Spleen (tissue), 7 donors: ENCODE measurements around the gene GSX1.

Experiments used
- POLR2A ChIP-seq, 3 donors: fragments of 450-650 bp; IDR thresholded peaks; one replicate each; pipeline ENCODE4 v1.5.1; 2017; ENCODE audit warnings: antibody characterized with exemption in 3 of 3, mild to moderate bottlenecking in 1 of 3
- POLR2AphosphoS5 ChIP-seq, 3 donors: sonication (generic); formaldehyde crosslinking; IDR thresholded peaks; one replicate each; pipeline ENCODE4 v1.5.1; 2017; ENCODE audit warnings: antibody characterized with exemption in 3 of 3
- TF ChIP-seq, protein P1 (sequence below), 11 experiments: fragments of 200-600 bp in 7 of 11; fragments of 450-650 bp in 4 of 11; sonication (generic) in 4 of 11; IDR thresholded peaks in 8 of 11; conservative IDR thresholded peaks in 3 of 11; 1 replicate in 7 of 11; 2 replicates in 4 of 11; pipeline versions ENCODE4 v1.4.0 to v1.8.0; 2016 to 2021; ENCODE audit warnings: antibody characterized with exemption in 11 of 11, inconsistent platforms in 4 of 11, mild to moderate bottlenecking in 1 of 11
- donor health status: DM: no; HTN: no; CAD: no; lungs with moderate emphysema.
- donor health status: DM: no; HTN: no; CAD: no.
- donor health status: DM: no; HTN: no; CAD: no.

DNA sequence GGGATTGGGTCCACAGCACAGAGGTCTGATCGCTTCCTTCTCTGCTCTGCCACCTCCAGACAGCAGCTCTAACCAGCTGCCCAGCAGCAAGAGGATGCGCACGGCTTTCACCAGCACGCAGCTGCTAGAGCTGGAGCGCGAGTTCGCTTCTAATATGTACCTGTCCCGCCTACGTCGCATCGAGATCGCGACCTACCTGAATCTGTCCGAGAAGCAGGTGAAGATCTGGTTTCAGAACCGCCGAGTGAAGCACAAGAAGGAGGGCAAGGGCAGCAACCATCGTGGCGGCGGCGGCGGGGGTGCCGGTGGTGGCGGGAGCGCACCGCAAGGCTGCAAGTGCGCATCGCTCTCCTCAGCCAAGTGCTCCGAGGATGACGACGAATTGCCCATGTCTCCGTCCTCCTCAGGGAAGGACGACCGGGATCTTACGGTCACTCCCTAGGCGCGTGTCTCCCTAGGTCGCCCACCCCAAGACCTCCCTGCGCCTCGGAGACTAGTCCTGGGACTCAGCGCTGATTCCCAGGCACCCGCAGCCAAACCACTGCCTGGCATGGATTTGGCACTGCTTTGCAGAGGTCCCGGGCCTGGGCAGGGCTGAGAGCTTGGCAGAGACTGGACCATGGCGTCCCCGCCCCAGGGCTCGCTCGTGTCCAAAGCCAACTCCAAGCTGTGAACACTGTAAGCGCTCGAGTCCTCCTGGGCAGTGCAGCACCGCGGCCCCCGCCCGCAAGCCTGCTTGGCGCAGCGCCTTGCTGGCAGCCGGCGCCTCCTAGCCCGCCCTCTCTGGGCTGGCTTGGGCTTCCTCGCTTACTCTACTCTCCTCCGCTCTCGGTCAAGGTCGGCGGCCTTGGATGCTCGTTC is 1.5 kb downstream of the GSX1 start:
- TF ChIP-seq POLR2A (IDR thresholded peaks at IDR 0.05) (no peak), POLR2AphosphoS5 (IDR thresholded peaks at IDR 0.05) (no peak)
- TF ChIP-seq, protein P1, sequence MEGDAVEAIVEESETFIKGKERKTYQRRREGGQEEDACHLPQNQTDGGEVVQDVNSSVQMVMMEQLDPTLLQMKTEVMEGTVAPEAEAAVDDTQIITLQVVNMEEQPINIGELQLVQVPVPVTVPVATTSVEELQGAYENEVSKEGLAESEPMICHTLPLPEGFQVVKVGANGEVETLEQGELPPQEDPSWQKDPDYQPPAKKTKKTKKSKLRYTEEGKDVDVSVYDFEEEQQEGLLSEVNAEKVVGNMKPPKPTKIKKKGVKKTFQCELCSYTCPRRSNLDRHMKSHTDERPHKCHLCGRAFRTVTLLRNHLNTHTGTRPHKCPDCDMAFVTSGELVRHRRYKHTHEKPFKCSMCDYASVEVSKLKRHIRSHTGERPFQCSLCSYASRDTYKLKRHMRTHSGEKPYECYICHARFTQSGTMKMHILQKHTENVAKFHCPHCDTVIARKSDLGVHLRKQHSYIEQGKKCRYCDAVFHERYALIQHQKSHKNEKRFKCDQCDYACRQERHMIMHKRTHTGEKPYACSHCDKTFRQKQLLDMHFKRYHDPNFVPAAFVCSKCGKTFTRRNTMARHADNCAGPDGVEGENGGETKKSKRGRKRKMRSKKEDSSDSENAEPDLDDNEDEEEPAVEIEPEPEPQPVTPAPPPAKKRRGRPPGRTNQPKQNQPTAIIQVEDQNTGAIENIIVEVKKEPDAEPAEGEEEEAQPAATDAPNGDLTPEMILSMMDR (IDR thresholded peaks at IDR 0.05 in 8 of 11, conservative IDR thresholded peaks at IDR 0.05 in 3 of 11), result no peak
